GM12878 (cell line): ENCODE data around the gene B4GALT7. TPM values are rescaled to one million over a fixed set of nuclear protein-coding genes. Genes with fewer than 3 reads are reported as not detected.

Experiments
- BCL3 ChIP-seq: IDR thresholded peaks from 2 replicates; pipeline ENCODE4 v1.6.1; 2011; ENCODE audit warnings: borderline replicate concordance, low read depth, mild to moderate bottlenecking, moderate library complexity, low read length; ENCODE audit not compliant: insufficient read depth, poor library complexity, severe bottlenecking
- BCLAF1 ChIP-seq: fragments of 450-650 bp; IDR thresholded peaks from 2 replicates; pipeline ENCODE4 v1.6.1; 2017; ENCODE audit warnings: antibody characterized with exemption, mild to moderate bottlenecking, moderate library complexity
- E2F8 ChIP-seq: fragments of 450-650 bp; IDR thresholded peaks from 2 replicates; pipeline ENCODE4 v1.6.1; 2018; ENCODE audit warnings: mild to moderate bottlenecking, low read depth, moderate library complexity; ENCODE audit not compliant: partially characterized antibody
- ELK1 ChIP-seq: IDR thresholded peaks from 2 replicates; pipeline ENCODE4 v1.6.1; 2012; ENCODE audit warnings: low read depth, low read length, improper control_type of control experiment
- FOXK2 ChIP-seq: fragments of 450-650 bp; IDR thresholded peaks from 2 replicates; pipeline ENCODE4 v1.6.1; 2017; ENCODE audit warnings: mild to moderate bottlenecking, moderate library complexity
- IRF3 ChIP-seq: fragments of 450-650 bp; IDR thresholded peaks from 2 replicates; pipeline ENCODE4 v1.6.1; 2014; ENCODE audit warnings: mild to moderate bottlenecking
- NBN ChIP-seq: fragments of 450-650 bp; IDR thresholded peaks from 2 replicates; pipeline ENCODE4 v1.6.1; 2016
- RAD21 ChIP-seq: IDR thresholded peaks from 2 replicates; pipeline ENCODE4 v1.6.1; 2011; ENCODE audit warnings: mild to moderate bottlenecking, low read depth, low read length, moderate library complexity; ENCODE audit not compliant: insufficient read depth
- RELB ChIP-seq: fragments of 450-650 bp; IDR thresholded peaks from 2 replicates; pipeline ENCODE4 v1.6.1; 2017; ENCODE audit warnings: low read depth, mild to moderate bottlenecking, moderate library complexity
- REST ChIP-seq: IDR thresholded peaks from 2 replicates; pipeline ENCODE4 v1.6.1; 2012; ENCODE audit warnings: mild to moderate bottlenecking, low read depth, low read length
- ZNF24 ChIP-seq: fragments of 450-650 bp; IDR thresholded peaks from 2 replicates; pipeline ENCODE4 v1.6.1; 2017; ENCODE audit warnings: antibody characterized with exemption, mild to moderate bottlenecking
- ZSCAN29 ChIP-seq: fragments of 450-650 bp; IDR thresholded peaks from 2 replicates; pipeline ENCODE4 v1.6.1; 2017; ENCODE audit warnings: mild to moderate bottlenecking, moderate library complexity
- polyA plus RNA-seq, 11 experiments: library from polyadenylated mRNA; depleted of rRNA in 4 of 11; unstranded in 6 of 11; stranded (reverse) in 5 of 11; fragments of >200 nt; fragmentation: Nextera tagmentation in 4 of 11; fragmentation: Illumina TruSeq in 1 of 11; extraction: Ambion mirVana in 4 of 11; extraction: Trizol in 1 of 11; gene quantifications; 1 replicate in 1 of 11; 2 replicates in 10 of 11; pipeline versions ENCODE4 v1.2.1 to v1.2.3, GENCODE V29; 2011 to 2016; ENCODE audit warnings: inconsistent platforms in 2 of 11, missing spikeins in 2 of 11, low read depth in 1 of 11
- total RNA-seq, 4 experiments: library from RNA; depleted of rRNA in 3 of 4; stranded (reverse); fragments of >200 nt in 3 of 4; fragmentation: Illumina TruSeq in 1 of 4; extraction: Trizol in 1 of 4; gene quantifications; 2 replicates each; pipeline versions ENCODE4 v1.2.1 to v1.2.3, GENCODE V29; 2013 to 2021

B4GALT7 gene
- total and polyA plus RNA-seq, 10 of the 15 experiments (the other 5 are each of a cell fraction or from before 2014, with no cell fraction given): 0.34 to 27.3 (median 16.4) TPM

- TF ChIP-seq BCL3: no peak
- no peak for TF ChIP-seq ZSCAN29
- TF ChIP-seq E2F8: no peak
- 0 out of 2 replicates have a peak, but pooled peaks have one; percentile 35 for TF ChIP-seq IRF3
- no peak for TF ChIP-seq RAD21
- peak; percentile 49; the same call in 1 of the 2 replicates for TF ChIP-seq NBN
- no peak for TF ChIP-seq BCLAF1
- no peak for TF ChIP-seq ELK1
- TF ChIP-seq REST: no peak
- no peak for TF ChIP-seq RELB
- no peak for TF ChIP-seq FOXK2
- TF ChIP-seq ZNF24: no peak
Observed at GRCh38 chr5:177554474-177555111, 45.3 kb upstream of the B4GALT7 start, which contains the start of gene FAM193B (continued).
